Neutrophil (primary cell): ENCODE data around the gene RANBP3L.
"Not testable (repeated sequence)": the region's sequence is repeated elsewhere in the genome, so short reads cannot be mapped to it uniquely, and the experiment has no call there.

Experiments
- H3K27ac ChIP-seq: fragments of 200-600 bp; sonication (generic); 2 replicates; pipeline ENCODE4 v1.5.1; 2016; ENCODE audit warnings: mild to moderate bottlenecking, moderate library complexity
- H3K27me3 ChIP-seq: fragments of 200-600 bp; sonication (generic); 2 replicates; pipeline ENCODE4 v1.6.0; 2016; ENCODE audit warnings: mild to moderate bottlenecking
- H3K36me3 ChIP-seq: fragments of 200-600 bp; sonication (generic); 2 replicates; pipeline ENCODE4 v1.5.1; 2017
- H3K4me1 ChIP-seq, 2 experiments: fragments of 200-600 bp in 1 of 2; sonication (generic) in 1 of 2; 1 replicate in 1 of 2; 2 replicates in 1 of 2; pipeline versions ENCODE4 v1.5.1 to v1.6.1; 2013 to 2016; ENCODE audit warnings: low read depth in 1 of 2, low read length in 1 of 2, mild to moderate bottlenecking in 1 of 2, moderate library complexity in 1 of 2; ENCODE audit not compliant: control insufficient read depth in 1 of 2, insufficient read depth in 1 of 2
- H3K4me3 ChIP-seq, 2 experiments: fragments of 200-600 bp in 1 of 2; sonication (generic) in 1 of 2; 1 replicate in 1 of 2; 2 replicates in 1 of 2; pipeline ENCODE4 v1.5.1; 2013 to 2016; ENCODE audit warnings: low read depth in 1 of 2, low read length in 1 of 2, mild to moderate bottlenecking in 1 of 2, moderate library complexity in 1 of 2
- H3K9me3 ChIP-seq: fragments of 200-600 bp; sonication (generic); 2 replicates; pipeline ENCODE4 v1.5.1; 2016
- CTCF ChIP-seq: fragments of 200-600 bp; sonication (generic); IDR thresholded peaks from 2 replicates; pipeline ENCODE4 v1.5.1; 2016; ENCODE audit warnings: antibody characterized with exemption

Gene RANBP3L

GRCh38 chr5:36334315-36334714, 32.6 kb upstream of the RANBP3L start:
- H3K36me3 ChIP-seq = no peaks in the 10 kb centered on the region
- H3K9me3 ChIP-seq = no peaks in the 10 kb centered on the region
- H3K4me3 ChIP-seq = no peak overlapping the region
- TF ChIP-seq CTCF = no peak
- H3K27ac ChIP-seq = no peak overlapping the region
- H3K27me3 ChIP-seq = no peaks in the 10 kb centered on the region
- no peaks in the 10 kb centered on the region for H3K4me1 ChIP-seq

- H3K4me3 ChIP-seq = not testable (repeated sequence)
Measured at GRCh38 chr5:36332720-36333119, 31.0 kb upstream of the RANBP3L start.

GRCh38 chr5:36325196-36325595, 23.5 kb upstream of the RANBP3L start:
- H3K4me3 ChIP-seq = no peak overlapping the region
- H3K9me3 ChIP-seq = no peaks in the 10 kb centered on the region
- no peaks in the 10 kb centered on the region for H3K27me3 ChIP-seq
- H3K36me3 ChIP-seq = no peaks in the 10 kb centered on the region
- H3K27ac ChIP-seq = no peak overlapping the region
- no peak for TF ChIP-seq CTCF
- H3K4me1 ChIP-seq = no peaks in the 10 kb centered on the region

More at GRCh38 chr5:36332720-36333119, 31.0 kb upstream of the RANBP3L start:
- not testable (repeated sequence) for H3K27ac ChIP-seq, H3K9me3 ChIP-seq, H3K27me3 ChIP-seq, H3K4me1 ChIP-seq, H3K36me3 ChIP-seq

- Histone ChIP-seq H3K9me3 (no peaks in the 10 kb centered on the region), H3K36me3 (no peaks in the 10 kb centered on the region), H3K27ac (no peak overlapping the region), H3K4me3 (no peak overlapping the region), H3K27me3 (no peaks in the 10 kb centered on the region), H3K4me1 (no peaks in the 10 kb centered on the region)
- TF ChIP-seq CTCF = no peak
Measured at GRCh38 chr5:36323926-36324781, 22.5 kb upstream of the RANBP3L start.

- H3K4me3 ChIP-seq = no peak overlapping the region
- H3K27me3 ChIP-seq = no peaks in the 10 kb centered on the region
- H3K9me3 ChIP-seq = no peaks in the 10 kb centered on the region
- H3K27ac ChIP-seq = no peak overlapping the region
- no peaks in the 10 kb centered on the region for H3K36me3 ChIP-seq
- no peaks in the 10 kb centered on the region for H3K4me1 ChIP-seq
- TF ChIP-seq CTCF = no peak
Measured at GRCh38 chr5:36312953-36313672, 11.4 kb upstream of the RANBP3L start.

GRCh38 chr5:36311956-36312355, 10.3 kb upstream of the RANBP3L start:
- Histone ChIP-seq H3K27ac (no peak overlapping the region), H3K9me3 (no peaks in the 10 kb centered on the region), H3K27me3 (no peaks in the 10 kb centered on the region), H3K4me1 (no peaks in the 10 kb centered on the region), H3K36me3 (no peaks in the 10 kb centered on the region), H3K4me3 (no peak overlapping the region)
- no peak for TF ChIP-seq CTCF
